Neural cell (in vitro differentiated cells): ENCODE results near the gene LRBA. TPM values are rescaled to one million over a fixed set of nuclear protein-coding genes. Genes with fewer than 3 reads are reported as not detected.

Source experiments
- H2AFZ ChIP-seq: fragments of 200-600, 300-800 bp; sonication (generic), shearing (Covaris generic); 2 replicates; pipeline ENCODE4 v1.6.0; 2014; ENCODE audit warnings: low read depth, mild to moderate bottlenecking, antibody characterized with exemption, low read length, moderate library complexity
- H3F3A ChIP-seq: fragments of 200-600 bp; shearing (Covaris generic); 2 replicates; pipeline ENCODE4 v1.6.1; 2016; ENCODE audit warnings: mild to moderate bottlenecking, moderate library complexity, mixed read lengths, antibody characterized with exemption, low read length; ENCODE audit not compliant: insufficient read depth, poor library complexity, severe bottlenecking
- H3K27ac ChIP-seq: fragments of 200-600, 300-800 bp; sonication (generic), shearing (Covaris generic); 2 replicates; pipeline ENCODE4 v1.5.1; 2014; ENCODE audit warnings: mild to moderate bottlenecking, low read length, moderate library complexity
- H3K27me3 ChIP-seq: fragments of 300-800, 200-600 bp; sonication (generic), shearing (Covaris generic); 2 replicates; pipeline ENCODE4 v1.6.0; 2014; ENCODE audit warnings: mild to moderate bottlenecking, low read depth, low read length, moderate library complexity; ENCODE audit not compliant: insufficient read depth
- H3K36me3 ChIP-seq: fragments of 300-800, 200-600 bp; sonication (generic), shearing (Covaris generic); 2 replicates; pipeline ENCODE4 v1.5.1; 2014; ENCODE audit warnings: mild to moderate bottlenecking, antibody characterized with exemption, low read length, moderate library complexity; ENCODE audit not compliant: insufficient read depth
- H3K4me2 ChIP-seq: fragments of 300-800, 200-600 bp; sonication (generic), shearing (Covaris generic); 2 replicates; pipeline ENCODE4 v1.6.0; 2014; ENCODE audit warnings: mild to moderate bottlenecking, low read length
- H3K4me3 ChIP-seq: fragments of 300-800, 200-600 bp; sonication (generic), shearing (Covaris generic); 2 replicates; pipeline ENCODE4 v1.5.1; 2014; ENCODE audit warnings: mild to moderate bottlenecking, low read length, moderate library complexity
- H3K79me2 ChIP-seq: fragments of 200-600 bp; shearing (Covaris generic); replicated peaks from 2 replicates; pipeline ENCODE4 v1.6.0; 2014; ENCODE audit warnings: mild to moderate bottlenecking, low read length, moderate library complexity; ENCODE audit not compliant: insufficient read depth
- H3K9ac ChIP-seq: fragments of 300-800, 200-600 bp; sonication (generic), shearing (Covaris generic); 2 replicates; pipeline ENCODE4 v1.6.1; 2016; ENCODE audit warnings: mild to moderate bottlenecking, low read length, mixed read lengths
- H3K9me2 ChIP-seq: fragments of 200-600 bp; shearing (Covaris generic); 2 replicates; pipeline ENCODE4 v1.6.1; 2016; ENCODE audit warnings: mild to moderate bottlenecking, low read length, mixed read lengths; ENCODE audit not compliant: insufficient read depth
- H3K9me3 ChIP-seq: fragments of 200-600, 300-800 bp; sonication (generic), shearing (Covaris generic); 2 replicates; pipeline ENCODE4 v1.6.1; 2016; ENCODE audit warnings: mild to moderate bottlenecking, mixed run types, low read length, moderate library complexity, mixed read lengths
- H4K20me1 ChIP-seq: fragments of 200-600 bp; shearing (Covaris generic); 2 replicates; pipeline ENCODE4 v1.6.1; 2016; ENCODE audit warnings: mild to moderate bottlenecking, mixed run types; ENCODE audit not compliant: insufficient read depth
- EP300 ChIP-seq: fragments of 450-650 bp; conservative IDR thresholded peaks from 2 replicates; pipeline ENCODE4 v1.6.1; 2014; ENCODE audit warnings: antibody characterized with exemption, mild to moderate bottlenecking, moderate library complexity; ENCODE audit not compliant: poor library complexity, severe bottlenecking
- EZH2 ChIP-seq: fragments of 200-600, 300-800 bp; shearing (Covaris generic), sonication (generic); IDR thresholded peaks from 2 replicates; pipeline ENCODE4 v1.6.1; 2014; ENCODE audit warnings: antibody characterized with exemption, low read length, borderline replicate concordance, mild to moderate bottlenecking; ENCODE audit not compliant: insufficient read depth, poor library complexity, severe bottlenecking
- MXI1 ChIP-seq: fragments of 450-650 bp; conservative IDR thresholded peaks from 2 replicates; pipeline ENCODE4 v1.6.1; 2014; ENCODE audit warnings: antibody characterized with exemption, mild to moderate bottlenecking; ENCODE audit not compliant: poor library complexity, severe bottlenecking
- POLR2AphosphoS5 ChIP-seq: IDR thresholded peaks from 2 replicates; pipeline ENCODE4 v1.6.1; 2012
- RAD21 ChIP-seq: fragments of 450-650 bp; conservative IDR thresholded peaks from 2 replicates; pipeline ENCODE4 v1.6.1; 2014; ENCODE audit warnings: antibody characterized with exemption, mild to moderate bottlenecking, moderate library complexity
- SMC3 ChIP-seq: fragments of 450-650 bp; conservative IDR thresholded peaks from 2 replicates; pipeline ENCODE4 v1.6.1; 2014; ENCODE audit warnings: antibody characterized with exemption, mild to moderate bottlenecking, moderate library complexity; ENCODE audit not compliant: poor library complexity
- TAF1 ChIP-seq: IDR thresholded peaks from 2 replicates; pipeline ENCODE4 v1.6.1; 2012; ENCODE audit warnings: low read depth
- polyA plus RNA-seq: library from polyadenylated mRNA; depleted of rRNA; stranded (reverse); fragments of >200 nt; gene quantifications from 2 replicates; pipeline ENCODE4 v1.2.3, GENCODE V29; 2014
- TF ChIP-seq, protein P1 (sequence below): IDR thresholded peaks from 2 replicates; pipeline ENCODE4 v1.6.1; 2012; ENCODE audit warnings: borderline replicate concordance
- TF ChIP-seq, protein P2 (sequence below): fragments of 450-650 bp; IDR thresholded peaks from 2 replicates; pipeline ENCODE4 v1.5.1; 2014; ENCODE audit warnings: antibody characterized with exemption, mild to moderate bottlenecking, moderate library complexity; ENCODE audit not compliant: poor library complexity, severe bottlenecking

LRBA gene
- polyA plus RNA-seq, 1 donor from 2014 or later = 7.1 TPM

DNA sequence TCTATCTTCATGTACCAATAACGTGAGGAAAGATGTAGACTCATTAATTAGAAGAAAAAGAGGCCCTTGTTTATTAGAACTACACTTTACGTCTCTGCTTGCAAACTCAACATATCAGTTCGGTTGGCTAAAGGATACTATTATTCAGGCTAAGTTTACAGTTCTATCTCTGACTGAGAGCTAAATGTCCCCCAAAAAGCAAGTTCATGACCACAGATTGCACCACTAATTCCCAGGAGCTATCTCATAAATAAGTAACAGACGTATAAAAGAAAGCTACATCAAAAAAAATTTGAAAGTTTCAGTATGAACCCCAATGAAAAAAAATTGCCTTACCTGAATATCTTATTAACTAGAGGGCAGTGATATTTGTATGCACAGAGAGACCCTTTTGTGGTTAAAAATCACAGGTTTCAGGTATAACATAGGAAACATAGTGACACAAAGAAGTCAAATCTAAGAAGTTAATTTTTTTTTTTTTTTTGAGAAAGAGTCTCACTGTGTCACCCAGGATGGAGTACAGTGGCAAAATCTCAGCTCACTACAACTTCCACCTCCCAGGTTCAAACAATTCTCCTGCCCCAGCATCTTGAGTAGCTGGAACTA, 304.2 kb downstream of the LRBA start:
- no peaks in the 10 kb centered on the region for H3F3A ChIP-seq
- no peak overlapping the region for H3K9ac ChIP-seq
- no peaks in the 10 kb centered on the region for H3K27me3 ChIP-seq
- no peak overlapping the region for H3K27ac ChIP-seq
- H3K9me3 ChIP-seq = no peaks in the 10 kb centered on the region
- H4K20me1 ChIP-seq = no peaks in the 10 kb centered on the region
- no peak overlapping the region for H3K4me3 ChIP-seq
- H2AFZ ChIP-seq = no peak overlapping the region
- no peaks in the 10 kb centered on the region for H3K9me2 ChIP-seq
- H3K4me2 ChIP-seq = no peak overlapping the region
- H3K79me2 ChIP-seq = no peaks in the 10 kb centered on the region
- TF ChIP-seq EZH2 = no peak
- no peak for TF ChIP-seq TAF1
- no peaks in the 10 kb centered on the region for H3K36me3 ChIP-seq

DNA sequence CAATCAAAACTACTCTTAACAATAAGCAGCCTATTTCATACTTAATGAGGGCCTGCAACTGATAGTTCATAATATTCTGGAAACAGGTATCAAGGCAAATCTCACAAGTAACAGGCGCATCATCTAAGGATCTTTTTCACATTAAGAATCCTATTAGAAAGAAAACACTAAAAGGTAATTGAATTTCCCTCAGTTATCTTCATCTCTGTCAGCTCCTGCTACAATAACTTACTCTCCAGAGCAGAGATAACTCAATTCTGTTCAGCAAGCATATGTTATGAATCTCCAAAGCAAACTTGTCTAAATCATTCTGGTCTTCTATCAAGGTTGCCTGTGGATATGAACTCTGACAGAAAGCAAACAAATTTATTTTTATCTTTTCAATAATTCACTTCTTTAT, 307.1 kb downstream of the LRBA start:
- Histone ChIP-seq H3K36me3 (no peaks in the 10 kb centered on the region), H3K4me3 (no peak overlapping the region), H3K4me2 (no peak overlapping the region), H3K27ac (no peak overlapping the region), H3K79me2 (no peaks in the 10 kb centered on the region), H3K9me3 (no peaks in the 10 kb centered on the region), H3F3A (no peaks in the 10 kb centered on the region), H3K9me2 (no peaks in the 10 kb centered on the region), H2AFZ (no peak overlapping the region), H3K27me3 (no peaks in the 10 kb centered on the region), H3K9ac (no peak overlapping the region), H4K20me1 (no peaks in the 10 kb centered on the region)
- TF ChIP-seq EP300 = no peak
- TF ChIP-seq MXI1 = no peak
- no peak for TF ChIP-seq SMC3
- TF ChIP-seq, protein P1, sequence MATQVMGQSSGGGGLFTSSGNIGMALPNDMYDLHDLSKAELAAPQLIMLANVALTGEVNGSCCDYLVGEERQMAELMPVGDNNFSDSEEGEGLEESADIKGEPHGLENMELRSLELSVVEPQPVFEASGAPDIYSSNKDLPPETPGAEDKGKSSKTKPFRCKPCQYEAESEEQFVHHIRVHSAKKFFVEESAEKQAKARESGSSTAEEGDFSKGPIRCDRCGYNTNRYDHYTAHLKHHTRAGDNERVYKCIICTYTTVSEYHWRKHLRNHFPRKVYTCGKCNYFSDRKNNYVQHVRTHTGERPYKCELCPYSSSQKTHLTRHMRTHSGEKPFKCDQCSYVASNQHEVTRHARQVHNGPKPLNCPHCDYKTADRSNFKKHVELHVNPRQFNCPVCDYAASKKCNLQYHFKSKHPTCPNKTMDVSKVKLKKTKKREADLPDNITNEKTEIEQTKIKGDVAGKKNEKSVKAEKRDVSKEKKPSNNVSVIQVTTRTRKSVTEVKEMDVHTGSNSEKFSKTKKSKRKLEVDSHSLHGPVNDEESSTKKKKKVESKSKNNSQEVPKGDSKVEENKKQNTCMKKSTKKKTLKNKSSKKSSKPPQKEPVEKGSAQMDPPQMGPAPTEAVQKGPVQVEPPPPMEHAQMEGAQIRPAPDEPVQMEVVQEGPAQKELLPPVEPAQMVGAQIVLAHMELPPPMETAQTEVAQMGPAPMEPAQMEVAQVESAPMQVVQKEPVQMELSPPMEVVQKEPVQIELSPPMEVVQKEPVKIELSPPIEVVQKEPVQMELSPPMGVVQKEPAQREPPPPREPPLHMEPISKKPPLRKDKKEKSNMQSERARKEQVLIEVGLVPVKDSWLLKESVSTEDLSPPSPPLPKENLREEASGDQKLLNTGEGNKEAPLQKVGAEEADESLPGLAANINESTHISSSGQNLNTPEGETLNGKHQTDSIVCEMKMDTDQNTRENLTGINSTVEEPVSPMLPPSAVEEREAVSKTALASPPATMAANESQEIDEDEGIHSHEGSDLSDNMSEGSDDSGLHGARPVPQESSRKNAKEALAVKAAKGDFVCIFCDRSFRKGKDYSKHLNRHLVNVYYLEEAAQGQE = no peak
- TF ChIP-seq, protein P2, sequence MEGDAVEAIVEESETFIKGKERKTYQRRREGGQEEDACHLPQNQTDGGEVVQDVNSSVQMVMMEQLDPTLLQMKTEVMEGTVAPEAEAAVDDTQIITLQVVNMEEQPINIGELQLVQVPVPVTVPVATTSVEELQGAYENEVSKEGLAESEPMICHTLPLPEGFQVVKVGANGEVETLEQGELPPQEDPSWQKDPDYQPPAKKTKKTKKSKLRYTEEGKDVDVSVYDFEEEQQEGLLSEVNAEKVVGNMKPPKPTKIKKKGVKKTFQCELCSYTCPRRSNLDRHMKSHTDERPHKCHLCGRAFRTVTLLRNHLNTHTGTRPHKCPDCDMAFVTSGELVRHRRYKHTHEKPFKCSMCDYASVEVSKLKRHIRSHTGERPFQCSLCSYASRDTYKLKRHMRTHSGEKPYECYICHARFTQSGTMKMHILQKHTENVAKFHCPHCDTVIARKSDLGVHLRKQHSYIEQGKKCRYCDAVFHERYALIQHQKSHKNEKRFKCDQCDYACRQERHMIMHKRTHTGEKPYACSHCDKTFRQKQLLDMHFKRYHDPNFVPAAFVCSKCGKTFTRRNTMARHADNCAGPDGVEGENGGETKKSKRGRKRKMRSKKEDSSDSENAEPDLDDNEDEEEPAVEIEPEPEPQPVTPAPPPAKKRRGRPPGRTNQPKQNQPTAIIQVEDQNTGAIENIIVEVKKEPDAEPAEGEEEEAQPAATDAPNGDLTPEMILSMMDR = no peak
- no peak for TF ChIP-seq POLR2AphosphoS5
- TF ChIP-seq EZH2 = no peak
- TF ChIP-seq TAF1 = no peak
- TF ChIP-seq RAD21 = no peak
